ENCODE results near the gene SMYD3.
"Not testable (repeated sequence)": the region's sequence is repeated elsewhere in the genome, so short reads cannot be mapped to it uniquely, and the experiment has no call there.

SMYD3 gene

GRCh38 chr1:246343251-246343650 lies 163.8 kb downstream of the SMYD3 start:
- DNase-seq = no peak

GRCh38 chr1:246338546-246338945 lies 168.5 kb downstream of the SMYD3 start:
- DNase-seq = no peak

GRCh38 chr1:246338098-246338497 lies 169.0 kb downstream of the SMYD3 start:
- no peak for DNase-seq

DNA sequence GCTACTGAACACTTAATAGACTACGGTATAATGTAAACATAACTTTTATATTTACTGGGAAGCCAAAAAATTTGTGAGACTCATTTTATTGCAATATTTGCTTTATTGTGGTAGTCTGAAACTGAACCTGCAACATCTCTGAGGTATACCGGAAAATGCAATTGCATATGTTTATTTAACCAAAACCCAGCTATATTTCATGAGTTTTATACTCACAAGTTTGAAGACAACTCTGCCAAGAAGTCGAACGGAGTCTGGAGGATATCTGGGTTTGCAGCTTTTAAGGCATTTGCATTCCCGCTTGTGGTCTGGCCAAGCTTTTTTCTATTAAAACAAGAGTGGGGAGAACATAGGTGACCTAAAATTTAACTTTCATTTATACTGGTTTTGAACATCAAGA lies 171.9 kb downstream of the SMYD3 start:
- DNase-seq = no peak

DNA sequence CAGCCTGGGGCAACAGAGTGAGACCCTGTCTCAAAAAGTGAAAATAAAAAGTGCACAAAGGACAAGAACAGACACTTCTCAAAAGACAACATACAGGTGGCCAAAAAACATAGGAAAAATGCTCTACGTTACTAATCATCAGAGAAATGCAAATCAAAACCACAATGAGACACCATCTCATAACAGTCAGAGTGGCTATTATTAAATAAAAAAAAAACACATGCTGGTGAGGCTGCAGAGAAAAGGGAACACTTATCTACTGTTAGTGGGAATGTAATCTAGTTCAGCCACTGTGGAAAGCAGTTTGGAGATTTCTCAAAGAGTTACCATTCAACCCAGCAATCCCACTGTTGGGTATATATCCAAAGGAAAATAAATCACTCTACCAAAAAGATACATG lies 173.2 kb downstream of the SMYD3 start:
- no peak for DNase-seq

- DNase-seq = no peak
Observed at GRCh38 chr1:246332078-246332477, 175.0 kb downstream of the SMYD3 start.

DNA sequence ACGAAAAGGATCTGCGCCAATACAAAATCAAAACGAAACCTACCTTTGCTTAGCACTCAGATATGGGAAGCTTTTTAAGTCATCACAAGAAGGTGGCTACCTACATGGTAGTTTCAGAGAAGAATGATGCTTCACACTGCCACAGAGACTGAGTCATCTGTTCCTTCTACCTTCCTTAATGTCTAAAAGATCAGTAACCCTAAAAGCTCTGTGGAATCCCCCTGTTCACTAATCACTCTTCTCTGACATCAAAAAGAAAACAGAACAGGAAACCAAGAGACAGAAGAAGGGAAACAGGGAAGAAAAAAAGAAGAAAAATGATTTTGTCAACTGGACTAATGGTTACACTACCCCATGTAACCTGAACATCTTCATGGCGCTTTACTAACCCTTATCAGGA lies 177.2 kb downstream of the SMYD3 start:
- no peak for DNase-seq

DNA sequence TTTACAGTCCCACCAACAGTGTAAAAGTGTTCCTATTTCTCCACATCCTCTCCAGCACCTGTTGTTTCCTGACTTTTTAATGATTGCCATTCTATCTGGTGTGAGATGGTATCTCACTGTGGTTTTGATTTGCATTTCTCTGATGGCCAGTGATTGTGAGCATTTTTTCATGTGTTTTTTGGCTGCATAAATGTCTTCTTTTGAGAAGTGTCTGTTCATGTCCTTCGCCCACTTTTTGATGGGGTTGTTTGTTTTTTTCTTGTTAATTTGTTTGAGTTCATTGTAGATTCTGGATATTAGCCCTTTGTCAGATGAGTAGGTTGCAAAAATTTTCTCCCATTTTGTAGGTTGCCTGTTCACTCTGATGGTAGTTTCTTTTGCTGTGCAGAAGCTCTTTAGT lies 177.8 kb downstream of the SMYD3 start:
- DNase-seq = not testable (repeated sequence)

DNA sequence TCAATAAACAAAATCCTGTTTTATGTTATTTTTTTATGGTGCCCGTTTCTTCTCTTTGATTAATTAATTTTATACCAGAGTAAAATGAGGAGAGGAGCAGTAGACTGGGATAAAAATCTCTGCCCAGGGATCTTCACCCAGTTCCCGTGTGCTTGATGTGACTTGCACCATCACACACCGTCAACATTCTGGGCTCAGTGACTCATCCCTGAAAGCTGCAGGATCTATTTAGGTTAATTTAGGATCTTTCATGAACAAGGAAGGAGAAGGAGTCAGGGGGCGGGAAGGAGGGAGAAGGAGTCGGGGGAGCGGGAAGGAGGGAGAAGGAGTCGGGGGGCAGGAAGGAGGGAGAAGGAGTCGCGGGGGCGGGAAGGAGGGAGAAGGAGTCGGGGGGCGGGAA lies 182.4 kb downstream of the SMYD3 start:
- peak; percentile 54 for DNase-seq

GRCh38 chr1:246324033-246324432 lies 183.0 kb downstream of the SMYD3 start:
- DNase-seq = not testable (repeated sequence)

GRCh38 chr1:246320286-246320685 lies 186.8 kb downstream of the SMYD3 start:
- DNase-seq = no peak

- DNase-seq = no peak
Observed at GRCh38 chr1:246319083-246319714, 187.9 kb downstream of the SMYD3 start.

DNA sequence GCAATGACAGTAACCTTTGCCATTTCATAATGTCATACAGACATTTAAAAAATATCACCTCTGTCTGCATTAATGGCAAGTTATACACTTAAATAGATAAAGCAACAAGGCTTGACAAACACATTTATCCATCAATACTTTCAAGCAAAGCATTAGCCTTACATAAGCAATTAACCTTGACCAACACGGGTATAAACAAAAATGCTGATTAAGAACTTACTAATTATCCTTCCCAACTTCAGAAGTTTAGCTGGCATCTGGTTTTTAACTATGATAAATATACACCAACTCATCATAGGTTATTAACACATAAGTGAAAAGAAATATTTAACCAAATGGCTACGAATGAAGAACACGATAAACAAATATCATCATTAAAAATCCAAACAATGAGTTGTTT lies 188.5 kb downstream of the SMYD3 start:
- no peak for DNase-seq

- DNase-seq = no peak
Observed at GRCh38 chr1:246318036-246318359, 189.1 kb downstream of the SMYD3 start.

GRCh38 chr1:246317332-246318035 lies 189.6 kb downstream of the SMYD3 start:
- DNase-seq = peak; percentile 74

DNA sequence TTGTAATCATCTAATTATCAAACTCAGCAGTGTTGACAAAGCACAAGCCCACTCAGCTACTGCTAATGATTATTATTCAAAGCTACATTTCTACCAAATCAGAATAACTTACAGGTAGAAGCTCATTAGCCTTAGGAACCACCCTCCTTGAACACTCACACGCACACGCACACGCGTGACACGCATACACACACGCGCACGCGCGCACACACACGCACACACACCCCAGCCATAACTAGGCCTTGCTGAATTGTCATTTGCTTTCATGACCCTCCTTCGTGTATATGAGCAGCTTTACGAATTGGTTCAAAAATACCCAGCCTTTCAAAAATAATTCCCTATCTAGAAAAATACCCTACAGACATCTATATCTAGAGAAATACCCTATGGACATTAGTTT lies 195.6 kb downstream of the SMYD3 start:
- DNase-seq = no peak

DNA sequence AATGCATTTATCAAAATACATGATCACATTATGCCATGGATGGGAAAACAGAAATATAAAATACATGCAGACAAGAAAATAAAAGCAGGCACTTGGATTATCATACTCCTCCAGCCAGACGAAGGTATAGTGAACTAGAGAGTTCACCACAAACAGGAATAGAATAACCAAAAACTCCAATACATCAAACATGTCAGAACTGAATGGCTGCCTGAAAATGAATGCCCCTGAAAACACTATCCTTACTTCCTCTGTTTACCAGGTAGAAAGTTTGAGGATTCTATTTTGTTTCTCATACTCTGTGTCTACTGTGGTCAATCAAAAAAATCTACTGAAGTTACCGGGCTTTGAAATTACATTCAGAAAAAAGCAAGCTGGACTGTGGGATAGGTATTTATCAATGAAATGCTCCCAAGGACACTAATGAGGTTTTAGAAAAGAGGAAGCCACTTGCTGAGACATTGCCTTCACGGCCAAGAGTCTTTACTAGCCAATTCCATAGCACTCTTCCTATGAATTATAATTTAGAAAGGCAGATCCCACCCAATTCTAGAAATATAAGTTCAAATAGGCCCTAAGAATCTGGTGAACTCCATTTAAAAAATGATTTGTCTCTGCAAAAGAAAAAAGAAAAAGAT lies 197.7 kb downstream of the SMYD3 start:
- DNase-seq = no peak

- DNase-seq = no peak
Observed at GRCh38 chr1:246308533-246309075, 198.5 kb downstream of the SMYD3 start.

- DNase-seq = no peak
Observed at GRCh38 chr1:246306415-246307037, 200.6 kb downstream of the SMYD3 start.

DNA sequence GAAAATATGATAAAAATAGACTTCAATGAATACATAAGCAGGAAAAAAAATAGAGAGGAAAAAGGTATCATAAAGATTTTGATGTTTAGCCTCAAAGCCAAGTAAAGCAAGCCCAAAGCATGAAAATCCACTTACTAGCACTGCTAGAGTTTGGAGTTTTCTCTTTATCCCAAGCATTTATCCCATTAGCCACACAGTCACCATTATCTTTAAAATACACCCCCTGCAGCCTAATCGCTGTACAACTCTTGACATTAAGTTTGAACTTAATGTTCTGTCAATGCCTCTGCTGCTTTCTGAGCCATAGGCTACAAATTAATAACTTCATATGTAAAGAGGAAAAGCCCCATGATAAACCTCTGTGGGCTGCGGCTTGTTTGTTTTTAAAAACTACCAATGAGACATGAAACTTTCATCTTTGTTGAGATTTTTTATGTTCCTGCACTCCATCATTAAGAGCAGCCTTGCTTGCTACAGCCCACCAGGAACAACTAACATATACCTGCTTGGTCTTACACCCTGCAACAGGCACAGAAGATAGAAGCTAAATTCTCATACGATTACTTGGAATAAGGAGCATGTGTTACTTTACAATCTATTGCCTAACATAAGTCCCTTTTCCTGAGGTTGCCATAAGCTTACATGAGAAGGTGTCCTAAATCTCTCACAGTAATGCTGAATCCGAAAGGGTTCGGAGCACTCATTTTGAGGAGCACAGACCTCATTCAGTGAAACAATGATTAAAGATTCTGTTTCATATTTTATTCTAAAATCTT lies 202.4 kb downstream of the SMYD3 start:
- no peak for DNase-seq

GRCh38 chr1:246302711-246303317 lies 204.3 kb downstream of the SMYD3 start:
- DNase-seq = peak; percentile 66

- peak; percentile 32 for DNase-seq
Observed at GRCh38 chr1:246302251-246302625, 204.8 kb downstream of the SMYD3 start.

Measured in fibroblast of skin of right quadriceps (primary cell).